Endothelial cell of umbilical vein (primary cell): ENCODE results near the gene GFPT2. TPM values are rescaled to one million over a fixed set of nuclear protein-coding genes. Genes with fewer than 3 reads are reported as not detected.

Experiments used
- BruUV-seq: library from RNA; stranded (reverse); fragments of 400-500 nt; replicated peaks from 2 replicates; lab custom pipeline; 2021; lab: Mats Ljungman, UMichigan
- CTCF ChIA-PET: fragments of 300-600, 350-600 bp; sonication (Branson Sonifier 250); formaldehyde crosslinking; loops from one replicate; lab custom pipeline; 2021; ENCODE audit warnings: antibody characterized with exemption, inconsistent platforms; lab: Charles Lee
- POLR2A ChIA-PET: fragments of 300-600, 350-600 bp; sonication (Branson Sonifier 250); formaldehyde crosslinking; loops from one replicate; lab custom pipeline; 2021; ENCODE audit warnings: antibody characterized with exemption, inconsistent platforms; lab: Charles Lee
- DNase-seq: peaks from one replicate; pipeline ENCODE4 v3.0.0-alpha.2; 2011; ENCODE audit warnings: low read depth, low spot score
- FAIRE-seq: peaks from 2 replicates; lab custom pipeline; 2011; peaks lifted over from hg19 to GRCh38; lab: Jason Lieb, UNC
- H2AFZ ChIP-seq: 2 replicates; pipeline ENCODE4 v1.6.0; 2012; ENCODE audit warnings: low read depth, low read length, control low read depth, inconsistent platforms
- H3K27ac ChIP-seq: 2 replicates; pipeline ENCODE4 v1.5.1; 2011; ENCODE audit warnings: low read depth, mild to moderate bottlenecking, control low read depth, low read length, moderate library complexity; ENCODE audit not compliant: insufficient read depth
- H3K27me3 ChIP-seq, 2 experiments: 2 replicates each; pipeline versions ENCODE4 v1.6.0 to v1.6.1; 2011; ENCODE audit warnings: low read length in 2 of 2, mixed read lengths in 1 of 2; ENCODE audit not compliant: control insufficient read depth in 2 of 2, insufficient read depth in 2 of 2
- H3K36me3 ChIP-seq, 2 experiments: 2 replicates in 1 of 2; 3 replicates in 1 of 2; pipeline ENCODE4 v1.5.1; 2011; ENCODE audit warnings: low read length in 2 of 2, mild to moderate bottlenecking in 1 of 2, moderate library complexity in 1 of 2; ENCODE audit not compliant: control insufficient read depth in 2 of 2, insufficient read depth in 2 of 2; ENCODE audit errors: extremely low read depth in 1 of 2
- H3K4me1 ChIP-seq: 3 replicates; pipeline ENCODE4 v1.5.1; 2011; ENCODE audit warnings: mild to moderate bottlenecking, low read length; ENCODE audit not compliant: control insufficient read depth, insufficient read depth; ENCODE audit errors: extremely low read depth
- H3K4me2 ChIP-seq: 2 replicates; pipeline ENCODE4 v1.6.1; 2011; ENCODE audit warnings: low read length, control low read depth, mixed read lengths; ENCODE audit not compliant: insufficient read depth
- H3K4me3 ChIP-seq, 3 experiments: fragments of 200-600 bp in 1 of 3; sonication (generic), shearing (Covaris generic) in 1 of 3; replicated peaks in 1 of 3; 2 replicates each; pipeline ENCODE4 v1.5.1; 2011 to 2016; ENCODE audit warnings: control low read depth in 3 of 3, low read length in 3 of 3, mild to moderate bottlenecking in 2 of 3, inconsistent platforms in 1 of 3, low read depth in 1 of 3, moderate library complexity in 1 of 3; ENCODE audit not compliant: insufficient read depth in 1 of 3
- H3K79me2 ChIP-seq: 2 replicates; pipeline ENCODE4 v1.6.0; 2012; ENCODE audit warnings: low read length, inconsistent platforms; ENCODE audit not compliant: control insufficient read depth, insufficient read depth
- H3K9ac ChIP-seq: replicated peaks from 2 replicates; pipeline ENCODE3; 2011; ENCODE audit warnings: low read length, control low read depth; ENCODE audit not compliant: insufficient read depth; ENCODE audit errors: extremely low read depth
- H3K9me1 ChIP-seq: replicated peaks from 3 replicates; pipeline ENCODE4 v1.6.0; 2011; ENCODE audit warnings: mild to moderate bottlenecking, low read length; ENCODE audit not compliant: control insufficient read depth, insufficient read depth; ENCODE audit errors: extremely low read depth
- H3K9me3 ChIP-seq: replicated peaks from 2 replicates; pipeline ENCODE4 v1.5.1; 2012; ENCODE audit warnings: low read length, inconsistent platforms; ENCODE audit not compliant: control insufficient read depth, insufficient read depth
- H4K20me1 ChIP-seq: replicated peaks from 2 replicates; pipeline ENCODE3; 2011; ENCODE audit warnings: mild to moderate bottlenecking, low read length; ENCODE audit not compliant: control insufficient read depth, insufficient read depth; ENCODE audit errors: extremely low read depth
- EZH2 ChIP-seq: IDR thresholded peaks from 2 replicates; pipeline ENCODE4 v1.6.1; 2012; ENCODE audit warnings: borderline replicate concordance, low read depth, mild to moderate bottlenecking, moderate library complexity, low read length, inconsistent platforms; ENCODE audit not compliant: severe bottlenecking
- FOS ChIP-seq: IDR thresholded peaks from 2 replicates; pipeline ENCODE4 v1.6.1; 2011; ENCODE audit warnings: mild to moderate bottlenecking, low read length, moderate library complexity, borderline replicate concordance; ENCODE audit not compliant: insufficient read depth
- GATA2 ChIP-seq: IDR thresholded peaks from 2 replicates; pipeline ENCODE4 v1.7.0; 2011; ENCODE audit warnings: low read depth, mild to moderate bottlenecking, moderate library complexity, mixed read lengths, low read length; ENCODE audit not compliant: insufficient read length, insufficient read depth
- POLR2AphosphoS5 ChIP-seq: IDR thresholded peaks from 2 replicates; pipeline ENCODE4 v1.6.1; 2012; ENCODE audit warnings: low read depth, mild to moderate bottlenecking, control low read depth, low read length, moderate library complexity; ENCODE audit not compliant: insufficient read depth
- dilution Hi-C: fragments of 300-500 bp; cut with MboI; formaldehyde crosslinking; loops from one replicate; pipeline ENCODE4 v1.15.0; 2019; ENCODE audit warnings: low sequenced_read_pairs; ENCODE audit not compliant: extremely low pct_ligation_motif_present
- intact Hi-C: fragments of 100-400 bp; cut with micrococcal nuclease; formaldehyde crosslinking; loops from one replicate; pipeline ENCODE4 v1.10.0; 2022
- polyA plus RNA-seq, 4 experiments: library from polyadenylated mRNA; depleted of rRNA in 3 of 4; stranded (reverse) in 3 of 4; unstranded in 1 of 4; fragments of >200 nt; gene quantifications; 2 replicates each; pipeline versions ENCODE4 v1.2.1 to v1.2.3, GENCODE V29; 2011 to 2012; ENCODE audit warnings: missing spikeins in 1 of 4
- total RNA-seq: library from RNA; stranded (reverse); gene quantifications from 2 replicates; pipeline ENCODE4 v1.2.3, GENCODE V29; 2021
- TF ChIP-seq, protein P1 (sequence below): IDR thresholded peaks from 2 replicates; pipeline ENCODE4 v1.6.1; 2011; ENCODE audit not compliant: insufficient read depth, insufficient read length
- TF ChIP-seq, protein P2 (sequence below), 2 donors: IDR thresholded peaks; 1 replicate in 1 of 2; 2 replicates in 1 of 2; pipeline ENCODE4 v1.5.1; 2011; ENCODE audit warnings: low read length in 2 of 2, mild to moderate bottlenecking in 2 of 2, moderate library complexity in 2 of 2, control low read depth in 1 of 2, inconsistent platforms in 1 of 2, low read depth in 1 of 2; ENCODE audit not compliant: insufficient read depth in 1 of 2; ENCODE audit errors: extremely low read depth in 1 of 2

The GFPT2 gene
- total and polyA plus RNA-seq, 2 donors (not counting 3 experiments of a cell fraction or from before 2014, with no cell fraction given) = 4.3 to 4.5 TPM

DNA sequence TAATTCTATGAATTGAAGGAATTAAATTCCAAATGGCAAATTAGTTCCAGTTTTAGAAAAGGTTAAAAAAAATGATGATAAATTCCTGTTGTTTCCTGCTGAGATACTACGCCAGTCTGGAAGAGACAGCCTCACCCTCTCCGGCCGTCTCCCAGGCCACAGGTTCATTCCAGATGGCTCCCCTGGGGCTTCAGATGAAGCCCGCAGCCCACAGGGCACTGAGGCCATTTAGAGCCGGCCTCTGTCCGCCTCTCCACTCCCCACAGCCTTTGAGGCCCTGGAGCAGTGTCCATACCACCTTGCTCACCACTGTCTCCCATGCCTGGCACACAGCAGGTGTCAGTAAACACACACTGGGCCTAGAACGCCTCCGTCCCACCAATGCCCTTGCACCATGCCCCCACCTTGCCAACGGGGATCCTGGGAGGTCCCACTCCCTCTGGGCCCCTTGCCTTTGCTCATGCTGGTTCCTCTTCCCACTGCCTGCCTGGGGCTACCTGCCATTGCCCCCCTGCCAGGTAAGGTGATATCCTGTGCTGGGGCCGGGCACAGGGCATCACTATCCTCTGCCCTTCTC, 26.1 kb downstream of the GFPT2 start:
- Histone ChIP-seq H4K20me1 (no peaks in the 10 kb centered on the region), H2AFZ (no peak overlapping the region), H3K36me3 (no peaks in the 10 kb centered on the region), H3K9me3 (no peaks in the 10 kb centered on the region), H3K27ac (no peak overlapping the region), H3K4me1 (peaks cover 5% of the 10 kb centered on the region), H3K9me1 (no peaks in the 10 kb centered on the region), H3K9ac (no peak overlapping the region), H3K4me3 (no peak overlapping the region), H3K27me3 (no peaks in the 10 kb centered on the region), H3K4me2 (no peak overlapping the region), H3K79me2 (no peaks in the 10 kb centered on the region)
- intact Hi-C loops = no loop called here
- ChIA-PET CTCF (interaction anchor here (1.1 kb wide), 1 partner anchor 11 kb away, joined by 6 read pairs; no protein-coding TSS in a partner anchor), POLR2A (no interaction called here)
- no TSS peak for BruUV-seq
- dilution Hi-C loops = no loop called here
- FAIRE-seq (no peak), DNase-seq (no peak)
- TF ChIP-seq FOS = no peak
- no peak for TF ChIP-seq EZH2
- TF ChIP-seq, protein P1, sequence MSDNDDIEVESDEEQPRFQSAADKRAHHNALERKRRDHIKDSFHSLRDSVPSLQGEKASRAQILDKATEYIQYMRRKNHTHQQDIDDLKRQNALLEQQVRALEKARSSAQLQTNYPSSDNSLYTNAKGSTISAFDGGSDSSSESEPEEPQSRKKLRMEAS = no peak
- TF ChIP-seq GATA2 = no peak
- TF ChIP-seq, protein P2, sequence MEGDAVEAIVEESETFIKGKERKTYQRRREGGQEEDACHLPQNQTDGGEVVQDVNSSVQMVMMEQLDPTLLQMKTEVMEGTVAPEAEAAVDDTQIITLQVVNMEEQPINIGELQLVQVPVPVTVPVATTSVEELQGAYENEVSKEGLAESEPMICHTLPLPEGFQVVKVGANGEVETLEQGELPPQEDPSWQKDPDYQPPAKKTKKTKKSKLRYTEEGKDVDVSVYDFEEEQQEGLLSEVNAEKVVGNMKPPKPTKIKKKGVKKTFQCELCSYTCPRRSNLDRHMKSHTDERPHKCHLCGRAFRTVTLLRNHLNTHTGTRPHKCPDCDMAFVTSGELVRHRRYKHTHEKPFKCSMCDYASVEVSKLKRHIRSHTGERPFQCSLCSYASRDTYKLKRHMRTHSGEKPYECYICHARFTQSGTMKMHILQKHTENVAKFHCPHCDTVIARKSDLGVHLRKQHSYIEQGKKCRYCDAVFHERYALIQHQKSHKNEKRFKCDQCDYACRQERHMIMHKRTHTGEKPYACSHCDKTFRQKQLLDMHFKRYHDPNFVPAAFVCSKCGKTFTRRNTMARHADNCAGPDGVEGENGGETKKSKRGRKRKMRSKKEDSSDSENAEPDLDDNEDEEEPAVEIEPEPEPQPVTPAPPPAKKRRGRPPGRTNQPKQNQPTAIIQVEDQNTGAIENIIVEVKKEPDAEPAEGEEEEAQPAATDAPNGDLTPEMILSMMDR (IDR thresholded peaks at IDR 0.05; ENCODE audit: extremely low read depth in 1 of 2, insufficient read depth in 1 of 2, low read depth in 1 of 2, low read length in 2 of 2) = no peak
- no peak for TF ChIP-seq POLR2AphosphoS5
